Left lobe of liver (tissue), 2 donors: Measurements from ENCODE around the gene AMELX. TPM values are rescaled to one million over a fixed set of nuclear protein-coding genes. Genes with fewer than 3 reads are reported as not detected.

Experiments
- ATAC-seq: fragments of 200-7000 bp; cut with Tn5 transposase; one replicate; pipeline ENCODE4 v1.9.1; 2020; ENCODE audit warnings: mild to moderate bottlenecking, moderate library complexity
- DNase-seq: peaks from one replicate; pipeline ENCODE4 v3.0.0-alpha.2; 2020; ENCODE audit warnings: low spot score
- total RNA-seq: library from RNA; stranded (reverse); gene quantifications from one replicate; pipeline ENCODE4 v1.2.1, GENCODE V29; 2021
- donor health status: DM: no; HTN: no; CAD: no; lungs with moderate emphysema.
- donor health status: DM: no; HTN: yes; CAD: no.

Gene AMELX
- not detected for total RNA-seq

- DNase-seq (no peak), ATAC-seq (no peak)
Measured at GRCh38 chrX:11293113-11293512, at the start of gene AMELX. TSS of gene AMELX (plus strand) at chrX:11293413. CDS start at chrX:11294789, 1,376 bp downstream.

GRCh38 chrX:11244636-11245035, 48.6 kb upstream of the AMELX start:
- ATAC-seq (no peak), DNase-seq (no peak)

- peak; percentile 44 for DNase-seq
- ATAC-seq: peak; percentile 90
Measured at GRCh38 chrX:11254417-11255109, 38.6 kb upstream of the AMELX start.

- ATAC-seq (no peak), DNase-seq (no peak)
Measured at GRCh38 chrX:11257290-11257689, 35.9 kb upstream of the AMELX start.

GRCh38 chrX:11257711-11258110, 35.5 kb upstream of the AMELX start:
- DNase-seq (no peak), ATAC-seq (no peak)

- no peak for ATAC-seq
- DNase-seq: no peak
Measured at GRCh38 chrX:11259437-11259836, 33.8 kb upstream of the AMELX start.

GRCh38 chrX:11261260-11261659, 32.0 kb upstream of the AMELX start:
- DNase-seq (no peak), ATAC-seq (no peak)

- no peak for DNase-seq
- no peak for ATAC-seq
Measured at GRCh38 chrX:11264925-11265324, 28.3 kb upstream of the AMELX start.

- no peak for DNase-seq
- no peak for ATAC-seq
Measured at GRCh38 chrX:11265352-11265751, 27.9 kb upstream of the AMELX start.

GRCh38 chrX:11266573-11267003, 26.6 kb upstream of the AMELX start:
- DNase-seq (no peak), ATAC-seq (no peak)

GRCh38 chrX:11267425-11267824, 25.8 kb upstream of the AMELX start:
- DNase-seq: no peak
- no peak for ATAC-seq

- DNase-seq (no peak), ATAC-seq (no peak)
Measured at GRCh38 chrX:11269006-11269405, 24.2 kb upstream of the AMELX start.

- no peak for DNase-seq
Measured at GRCh38 chrX:11269996-11270395, 23.2 kb upstream of the AMELX start.

GRCh38 chrX:11272290-11272689, 20.9 kb upstream of the AMELX start:
- ATAC-seq: no peak
- DNase-seq: no peak

More at GRCh38 chrX:11269996-11270395, 23.2 kb upstream of the AMELX start:
- no peak for ATAC-seq

GRCh38 chrX:11272863-11273262, 20.4 kb upstream of the AMELX start:
- ATAC-seq: no peak

GRCh38 chrX:11273544-11273943, 19.7 kb upstream of the AMELX start:
- DNase-seq (no peak), ATAC-seq (no peak)

More at GRCh38 chrX:11272863-11273262, 20.4 kb upstream of the AMELX start:
- no peak for DNase-seq

GRCh38 chrX:11282043-11282442, 11.2 kb upstream of the AMELX start:
- DNase-seq: no peak
- no peak for ATAC-seq

- no peak for ATAC-seq
- DNase-seq: no peak
Measured at GRCh38 chrX:11285651-11286050, 7.6 kb upstream of the AMELX start.

GRCh38 chrX:11287505-11287904, 5.7 kb upstream of the AMELX start:
- ATAC-seq (no peak), DNase-seq (no peak)

- DNase-seq (no peak), ATAC-seq (no peak)
Measured at GRCh38 chrX:11290416-11291102, 2.7 kb upstream of the AMELX start.

GRCh38 chrX:11296051-11296450, 2.8 kb downstream of the AMELX start:
- DNase-seq: no peak
- ATAC-seq: no peak

- DNase-seq: no peak
- ATAC-seq: no peak
Measured at GRCh38 chrX:11298600-11298999, 5.4 kb downstream of the AMELX start.
